Embryonic facial prominence (tissue), 1 donor: ENCODE data around the gene HNRNPF.
A peak's percentile ranks its signal among the peaks of the same experiment; 100 is the strongest.

ENCODE experiments used
- DNase-seq: peaks from one replicate; pipeline ENCODE4 v3.0.0-alpha.2; 2016; ENCODE audit errors: extremely low spot score

Gene HNRNPF

DNA sequence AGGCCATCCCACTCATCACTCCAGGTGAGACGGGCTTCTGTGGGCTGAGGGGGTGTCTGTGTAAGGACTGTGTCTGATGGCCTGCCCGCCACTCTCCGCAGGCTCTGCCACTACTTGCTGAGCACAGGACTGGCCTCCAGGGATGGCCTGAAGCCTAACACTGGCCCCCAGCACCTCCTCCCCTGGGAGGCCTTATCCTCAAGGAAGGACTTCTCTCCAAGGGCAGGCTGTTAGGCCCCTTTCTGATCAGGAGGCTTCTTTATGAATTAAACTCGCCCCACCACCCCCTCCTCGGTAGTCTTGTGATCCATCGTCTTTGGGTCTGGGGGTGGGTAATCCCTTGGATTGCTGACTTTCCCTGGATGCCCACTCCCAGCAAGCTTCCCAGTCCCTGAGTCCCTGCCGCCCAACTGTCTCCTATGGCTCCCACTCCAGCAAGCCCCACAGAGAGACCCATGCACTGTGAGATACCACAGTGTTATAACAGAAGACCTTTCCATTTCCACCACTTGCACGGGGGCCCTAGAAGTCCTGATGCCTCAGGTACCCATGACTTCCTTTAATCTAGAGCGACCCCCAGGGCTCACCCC, 32.8 kb downstream of the HNRNPF start:
- no peak for DNase-seq

GRCh38 chr10:43375401-43376020, 33.5 kb downstream of the HNRNPF start:
- no peak for DNase-seq

- DNase-seq: no peak
Observed at GRCh38 chr10:43374194-43374593, 34.8 kb downstream of the HNRNPF start.

- no peak for DNase-seq
Observed at GRCh38 chr10:43373461-43373860, 35.5 kb downstream of the HNRNPF start.

DNA sequence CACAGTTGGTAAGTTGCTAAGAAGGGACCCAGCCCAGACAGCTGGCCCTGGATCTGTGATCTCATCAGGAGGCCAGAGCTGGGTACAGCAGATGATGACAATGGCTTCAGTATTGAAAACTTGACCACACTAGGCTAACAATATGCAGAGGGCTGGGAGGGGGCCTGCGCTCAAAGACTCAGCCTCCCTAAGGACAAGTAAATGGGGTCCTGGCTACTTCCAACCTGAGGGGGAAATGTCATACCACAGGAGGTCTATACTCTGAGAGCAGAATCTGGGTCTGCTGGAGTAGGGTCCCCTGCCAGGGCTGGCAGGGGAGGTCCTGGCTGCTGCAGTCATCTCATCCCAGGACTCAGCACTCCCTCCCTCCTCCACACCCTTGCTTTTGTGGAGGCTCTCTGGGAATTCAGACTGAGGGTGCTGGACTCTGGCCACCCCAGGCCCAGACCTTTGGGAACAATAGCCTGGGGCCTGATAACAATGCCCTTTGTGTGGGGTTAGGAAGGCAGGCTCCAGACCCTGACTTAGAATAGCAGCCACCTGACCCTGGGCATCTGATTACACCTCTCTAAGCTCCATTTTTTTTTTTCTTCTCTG, 36.1 kb downstream of the HNRNPF start:
- no peak for DNase-seq

- no peak for DNase-seq
Observed at GRCh38 chr10:43371418-43371817, 37.6 kb downstream of the HNRNPF start, which contains the start of gene FXYD4. TSS of gene FXYD4 (plus strand) at chr10:43371636. CDS start at chr10:43373747, 2,111 bp downstream.

- DNase-seq: no peak
Observed at GRCh38 chr10:43370671-43371215, 38.2 kb downstream of the HNRNPF start.

- no peak for DNase-seq
Observed at GRCh38 chr10:43369921-43370320, 39.1 kb downstream of the HNRNPF start.

DNA sequence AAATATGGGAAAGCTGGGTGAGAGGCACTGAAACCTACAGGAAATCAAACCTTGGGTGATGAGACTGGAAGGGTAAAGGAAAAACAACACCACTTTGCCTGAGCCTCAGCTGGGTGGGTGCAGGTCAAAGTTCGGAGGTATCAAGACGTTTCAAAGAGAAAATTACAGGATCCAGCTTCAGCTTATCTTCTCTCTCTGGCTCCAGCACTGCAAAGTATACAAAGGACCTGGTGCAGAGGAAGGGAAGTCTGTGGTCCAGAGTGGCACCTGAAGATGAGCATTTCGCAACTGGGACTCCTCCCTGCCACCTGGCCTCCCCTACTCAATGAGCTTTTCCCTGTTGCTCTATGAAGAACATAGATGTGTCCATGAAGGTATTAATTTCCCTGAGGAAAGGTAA, 44.0 kb downstream of the HNRNPF start:
- DNase-seq: no peak

DNA sequence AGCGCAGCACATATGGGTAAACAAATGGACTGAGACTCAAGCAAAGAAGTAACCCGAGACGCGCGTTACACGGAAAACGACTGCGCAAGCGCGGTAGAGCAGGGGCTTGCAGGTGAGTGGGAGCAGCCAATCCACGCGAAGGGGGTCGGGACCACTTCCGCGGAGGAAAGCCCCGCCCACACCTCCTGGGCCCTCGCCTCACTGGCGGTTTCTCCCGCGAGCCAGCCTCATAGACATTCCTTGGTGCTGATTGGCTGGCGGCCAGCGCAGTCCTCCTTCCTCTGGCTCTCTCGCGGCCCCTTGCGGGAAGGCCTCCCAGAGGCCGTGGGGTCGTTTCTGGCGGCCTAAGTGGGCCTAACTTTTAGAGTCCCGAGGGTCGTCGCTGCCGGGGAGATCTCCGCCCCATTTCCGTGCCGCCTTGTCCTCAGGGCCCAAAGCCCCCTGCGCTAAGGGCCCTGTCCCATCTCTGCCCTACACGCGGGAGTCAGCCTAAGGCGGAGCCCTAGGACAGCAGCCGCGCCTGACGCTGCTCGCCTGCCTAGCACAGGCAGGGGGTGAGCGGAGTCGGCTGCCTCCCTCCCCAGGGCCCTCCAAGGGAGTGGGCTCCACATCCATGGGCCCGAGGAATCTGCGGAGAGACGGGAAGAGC, 46.7 kb downstream of the HNRNPF start:
- peak; percentile 92 for DNase-seq

DNA sequence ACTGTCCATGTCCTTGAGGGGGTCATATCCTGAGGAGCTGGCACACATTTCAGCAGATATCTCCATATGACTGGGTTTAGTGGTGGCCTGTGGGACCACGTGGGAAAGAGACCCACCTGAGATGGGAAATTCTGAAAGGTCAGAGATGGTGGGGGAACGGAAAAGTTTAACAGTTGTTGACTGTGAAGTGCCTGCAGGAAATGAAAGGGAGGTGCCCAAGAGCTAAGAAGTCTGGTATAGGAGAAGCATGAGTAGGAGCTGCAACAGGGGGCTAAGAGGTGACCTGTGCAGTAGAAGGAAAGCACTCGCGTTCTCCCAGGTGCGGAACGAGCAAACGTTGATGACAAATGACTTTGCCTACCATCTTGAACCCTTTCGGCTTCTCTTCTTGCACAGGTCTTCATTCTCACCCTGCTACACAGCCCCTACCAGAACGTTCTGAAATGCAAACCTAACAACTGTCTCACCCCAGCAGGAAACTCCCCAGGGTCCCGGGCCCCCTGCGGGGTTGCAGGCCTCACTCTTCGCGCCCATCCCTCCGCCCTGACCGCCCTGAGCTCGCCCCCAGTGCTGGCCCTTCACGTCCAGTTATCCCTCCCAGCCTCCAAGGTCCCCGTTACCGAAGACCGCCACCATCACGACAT, 47.3 kb downstream of the HNRNPF start:
- no peak for DNase-seq

DNA sequence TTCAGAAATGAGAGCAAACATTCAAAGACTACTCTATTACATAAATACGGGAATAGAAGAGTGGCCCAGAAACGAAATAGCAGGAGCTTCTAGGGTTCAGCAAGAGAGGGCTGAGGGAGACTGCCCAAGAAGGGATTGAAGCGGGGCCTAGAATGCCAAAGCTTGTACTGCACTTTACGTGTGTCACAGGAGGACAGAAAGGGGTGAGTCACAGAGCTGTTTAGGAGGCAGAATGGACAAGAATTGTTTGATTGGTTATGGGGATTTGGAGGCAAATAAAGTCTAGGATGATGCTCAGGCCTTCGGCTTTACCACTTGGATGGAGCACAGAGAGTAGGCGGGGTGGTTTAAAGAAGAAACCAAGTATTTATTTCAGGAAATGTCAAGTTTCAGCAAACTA, 48.9 kb downstream of the HNRNPF start:
- no peak for DNase-seq

GRCh38 chr10:43355749-43356371, 53.1 kb downstream of the HNRNPF start:
- no peak for DNase-seq

- DNase-seq: no peak
Observed at GRCh38 chr10:43354879-43355380, 54.1 kb downstream of the HNRNPF start.

DNA sequence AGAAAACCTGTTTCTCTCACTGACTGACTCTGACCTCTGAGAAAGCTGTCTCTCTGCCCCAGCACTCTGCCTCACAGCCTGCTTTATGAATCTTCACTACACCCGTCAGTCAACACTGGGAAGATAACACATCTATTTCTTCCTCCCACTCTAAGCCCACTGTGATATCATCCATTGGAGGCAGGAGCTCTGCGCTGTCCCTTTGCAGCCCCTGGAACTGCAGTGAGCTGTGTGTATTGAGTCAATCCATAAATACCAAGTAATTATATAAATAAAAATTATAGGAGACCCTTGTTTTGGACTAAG, 54.7 kb downstream of the HNRNPF start:
- no peak for DNase-seq

- no peak for DNase-seq
Observed at GRCh38 chr10:43353495-43354329, 55.3 kb downstream of the HNRNPF start.

DNA sequence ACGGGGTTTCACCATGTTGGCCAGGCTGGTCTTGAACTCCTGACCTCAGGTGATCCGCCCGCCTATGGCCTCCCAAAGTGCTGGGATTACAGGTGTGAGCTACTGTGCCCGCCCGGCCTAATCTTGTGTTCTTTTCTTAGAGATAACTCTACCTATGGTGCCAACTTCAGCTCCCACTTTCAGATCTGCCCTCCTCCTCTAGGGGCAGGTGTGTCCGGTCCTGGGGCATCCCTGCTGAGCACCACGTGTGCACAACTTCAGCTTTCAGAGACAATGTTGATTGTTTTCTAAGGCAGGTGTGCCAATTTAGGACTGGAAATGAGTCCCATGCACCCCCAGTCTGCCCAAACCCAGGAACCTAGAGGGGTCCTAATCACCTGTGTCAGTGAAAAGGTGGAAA, 56.0 kb downstream of the HNRNPF start:
- DNase-seq: no peak

- DNase-seq: no peak
Observed at GRCh38 chr10:43351301-43351700, 57.7 kb downstream of the HNRNPF start.

- DNase-seq: no peak
Observed at GRCh38 chr10:43350686-43351085, 58.3 kb downstream of the HNRNPF start.

GRCh38 chr10:43350156-43350555, 58.8 kb downstream of the HNRNPF start:
- DNase-seq: no peak
